ENCODE results near the gene MFSD11.

DNA sequence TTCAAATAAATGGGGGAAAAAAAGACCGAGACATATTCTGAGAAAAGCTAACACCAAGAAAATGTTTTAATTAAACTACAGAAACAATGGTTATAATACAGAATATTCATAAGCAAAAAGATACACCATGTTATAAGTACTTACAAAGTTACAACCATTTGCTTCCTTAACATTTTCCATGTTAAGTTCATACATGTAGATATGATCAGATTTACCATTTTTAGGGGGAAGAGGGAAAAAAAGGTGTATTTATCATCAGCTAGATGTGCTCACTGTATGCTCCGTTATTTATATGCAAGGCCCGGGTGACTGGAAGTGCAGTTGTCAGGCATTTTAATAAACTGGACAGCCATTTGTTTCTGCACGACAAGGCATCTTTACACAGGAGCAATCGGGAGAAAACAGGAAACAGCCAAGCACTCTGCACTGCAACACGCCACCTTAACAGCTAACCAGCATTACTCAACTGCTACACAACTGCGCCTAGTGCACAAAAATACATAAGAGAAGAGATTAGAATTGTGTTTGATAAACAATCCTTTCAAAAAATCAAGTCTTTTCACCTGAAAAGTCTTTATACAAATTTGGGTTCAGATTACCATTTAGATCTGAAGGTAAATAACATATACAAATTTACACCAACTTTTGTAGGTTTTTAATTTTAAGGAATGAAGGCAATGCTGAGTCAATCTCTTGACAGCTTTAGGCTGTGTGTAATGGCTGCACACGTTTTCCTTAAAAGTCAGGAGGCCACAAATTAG, 3.7 kb upstream of the MFSD11 start:
- no peak for TF ChIP-seq POLR2AphosphoS5 (IDR thresholded peaks at IDR 0.05; ENCODE audit: insufficient read depth, low read depth, low read length)
- no peak for TF ChIP-seq EZH2 (IDR thresholded peaks at IDR 0.05; ENCODE audit: borderline replicate concordance, low read depth, low read length, severe bottlenecking)
